H1 (cell line): ENCODE measurements around the gene TENT4A. TPM values are rescaled to one million over a fixed set of nuclear protein-coding genes. Genes with fewer than 3 reads are reported as not detected.

Source experiments
- BRCA1 ChIP-seq: IDR thresholded peaks from 2 replicates; pipeline ENCODE4 v1.6.1; 2012; ENCODE audit warnings: low read depth, low read length, improper control_type of control experiment
- EZH2 ChIP-seq: fragments of 200-600 bp; sonication (generic); IDR thresholded peaks from 2 replicates; pipeline ENCODE4 v1.7.1; 2012; ENCODE audit warnings: low read depth, mild to moderate bottlenecking, moderate library complexity, low read length, inconsistent platforms; ENCODE audit not compliant: severe bottlenecking
- GABPA ChIP-seq: IDR thresholded peaks from 2 replicates; pipeline ENCODE4 v1.6.1; 2011; ENCODE audit warnings: mild to moderate bottlenecking, low read length, moderate library complexity, borderline replicate concordance; ENCODE audit not compliant: insufficient read depth
- HDAC6 ChIP-seq: IDR thresholded peaks from one replicate; pipeline ENCODE4 v1.7.1; 2012; ENCODE audit warnings: low read depth, mild to moderate bottlenecking, inconsistent platforms, low read length, moderate library complexity
- SP1 ChIP-seq: IDR thresholded peaks from 2 replicates; pipeline ENCODE4 v1.6.1; 2011; ENCODE audit warnings: low read depth, low read length
- SP2 ChIP-seq: IDR thresholded peaks from 2 replicates; pipeline ENCODE4 v1.6.1; 2012; ENCODE audit warnings: mild to moderate bottlenecking, low read length, inconsistent platforms
- SRF ChIP-seq: IDR thresholded peaks from 2 replicates; pipeline ENCODE4 v1.6.1; 2011; ENCODE audit warnings: mild to moderate bottlenecking, low read depth, low read length, moderate library complexity
- SUZ12 ChIP-seq: fragments of 200-600 bp; sonication (generic); IDR thresholded peaks from 2 replicates; pipeline ENCODE4 v1.6.1; 2012; ENCODE audit warnings: mild to moderate bottlenecking, inconsistent platforms, low read length, moderate library complexity, mixed read lengths
- TAF1 ChIP-seq: IDR thresholded peaks from 2 replicates; pipeline ENCODE4 v1.6.1; 2011; ENCODE audit warnings: mild to moderate bottlenecking, low read depth, low read length
- TCF12 ChIP-seq: IDR thresholded peaks from 2 replicates; pipeline ENCODE4 v1.6.1; 2011; ENCODE audit warnings: low read depth, mild to moderate bottlenecking, low read length
- polyA plus RNA-seq, 7 experiments: library from polyadenylated mRNA; depleted of rRNA in 3 of 7; stranded (reverse) in 5 of 7; unstranded in 2 of 7; fragments of >200 nt in 5 of 7; fragments of 200-250 nt in 2 of 7; gene quantifications; 1 replicate in 5 of 7; 2 replicates in 1 of 7; 4 replicates in 1 of 7; pipeline versions ENCODE4 v1.2.1 to v1.2.3, GENCODE V29; 2011 to 2013; ENCODE audit warnings: missing spikeins in 2 of 7, mixed read lengths in 2 of 7
- total RNA-seq: library from RNA; stranded (reverse); fragmentation: NEBNext Ultra II Directional; extraction: Animal tissue kit (Norgen Biotek cat#: 25700); gene quantifications from 2 replicates; pipeline ENCODE4 v1.2.1, GENCODE V29; 2021
- TF ChIP-seq, protein P1 (sequence below): fragments of 300-600 bp; sonication (generic); IDR thresholded peaks from 2 replicates; pipeline ENCODE4 v1.7.1; 2012; ENCODE audit warnings: low read length, moderate library complexity, mild to moderate bottlenecking, inconsistent platforms; ENCODE audit not compliant: insufficient replicate concordance
- TF ChIP-seq, protein P2 (sequence below): IDR thresholded peaks from 2 replicates; pipeline ENCODE4 v1.6.1; 2011; ENCODE audit warnings: low read length, improper control_type of control experiment

The TENT4A gene
- total and polyA plus RNA-seq, 2 of the 8 experiments (the other 6 are each of a cell fraction or from before 2014, with no cell fraction given) = 8.9 to 25.1 TPM

DNA sequence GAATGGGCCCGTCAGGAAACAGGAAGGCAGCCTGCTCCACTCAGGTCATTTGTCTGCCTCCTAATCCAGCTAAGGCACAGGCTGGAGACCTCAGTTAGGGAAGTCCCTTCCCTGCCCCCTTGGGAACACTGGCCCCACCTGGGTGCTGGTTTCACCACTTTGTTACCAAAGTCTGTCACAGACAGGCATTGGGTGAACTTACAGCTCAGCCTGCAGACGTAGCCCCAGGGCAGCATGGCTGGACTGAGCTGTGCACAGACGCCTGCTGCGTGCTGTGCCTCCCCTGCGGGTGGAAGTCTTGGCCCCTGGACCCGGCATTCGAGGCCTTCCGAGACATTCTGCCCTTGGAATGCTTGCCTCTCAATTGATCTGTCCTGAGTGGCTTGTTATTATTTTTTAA lies 48.9 kb downstream of the TENT4A start (continued):
- TF ChIP-seq, protein P1, sequence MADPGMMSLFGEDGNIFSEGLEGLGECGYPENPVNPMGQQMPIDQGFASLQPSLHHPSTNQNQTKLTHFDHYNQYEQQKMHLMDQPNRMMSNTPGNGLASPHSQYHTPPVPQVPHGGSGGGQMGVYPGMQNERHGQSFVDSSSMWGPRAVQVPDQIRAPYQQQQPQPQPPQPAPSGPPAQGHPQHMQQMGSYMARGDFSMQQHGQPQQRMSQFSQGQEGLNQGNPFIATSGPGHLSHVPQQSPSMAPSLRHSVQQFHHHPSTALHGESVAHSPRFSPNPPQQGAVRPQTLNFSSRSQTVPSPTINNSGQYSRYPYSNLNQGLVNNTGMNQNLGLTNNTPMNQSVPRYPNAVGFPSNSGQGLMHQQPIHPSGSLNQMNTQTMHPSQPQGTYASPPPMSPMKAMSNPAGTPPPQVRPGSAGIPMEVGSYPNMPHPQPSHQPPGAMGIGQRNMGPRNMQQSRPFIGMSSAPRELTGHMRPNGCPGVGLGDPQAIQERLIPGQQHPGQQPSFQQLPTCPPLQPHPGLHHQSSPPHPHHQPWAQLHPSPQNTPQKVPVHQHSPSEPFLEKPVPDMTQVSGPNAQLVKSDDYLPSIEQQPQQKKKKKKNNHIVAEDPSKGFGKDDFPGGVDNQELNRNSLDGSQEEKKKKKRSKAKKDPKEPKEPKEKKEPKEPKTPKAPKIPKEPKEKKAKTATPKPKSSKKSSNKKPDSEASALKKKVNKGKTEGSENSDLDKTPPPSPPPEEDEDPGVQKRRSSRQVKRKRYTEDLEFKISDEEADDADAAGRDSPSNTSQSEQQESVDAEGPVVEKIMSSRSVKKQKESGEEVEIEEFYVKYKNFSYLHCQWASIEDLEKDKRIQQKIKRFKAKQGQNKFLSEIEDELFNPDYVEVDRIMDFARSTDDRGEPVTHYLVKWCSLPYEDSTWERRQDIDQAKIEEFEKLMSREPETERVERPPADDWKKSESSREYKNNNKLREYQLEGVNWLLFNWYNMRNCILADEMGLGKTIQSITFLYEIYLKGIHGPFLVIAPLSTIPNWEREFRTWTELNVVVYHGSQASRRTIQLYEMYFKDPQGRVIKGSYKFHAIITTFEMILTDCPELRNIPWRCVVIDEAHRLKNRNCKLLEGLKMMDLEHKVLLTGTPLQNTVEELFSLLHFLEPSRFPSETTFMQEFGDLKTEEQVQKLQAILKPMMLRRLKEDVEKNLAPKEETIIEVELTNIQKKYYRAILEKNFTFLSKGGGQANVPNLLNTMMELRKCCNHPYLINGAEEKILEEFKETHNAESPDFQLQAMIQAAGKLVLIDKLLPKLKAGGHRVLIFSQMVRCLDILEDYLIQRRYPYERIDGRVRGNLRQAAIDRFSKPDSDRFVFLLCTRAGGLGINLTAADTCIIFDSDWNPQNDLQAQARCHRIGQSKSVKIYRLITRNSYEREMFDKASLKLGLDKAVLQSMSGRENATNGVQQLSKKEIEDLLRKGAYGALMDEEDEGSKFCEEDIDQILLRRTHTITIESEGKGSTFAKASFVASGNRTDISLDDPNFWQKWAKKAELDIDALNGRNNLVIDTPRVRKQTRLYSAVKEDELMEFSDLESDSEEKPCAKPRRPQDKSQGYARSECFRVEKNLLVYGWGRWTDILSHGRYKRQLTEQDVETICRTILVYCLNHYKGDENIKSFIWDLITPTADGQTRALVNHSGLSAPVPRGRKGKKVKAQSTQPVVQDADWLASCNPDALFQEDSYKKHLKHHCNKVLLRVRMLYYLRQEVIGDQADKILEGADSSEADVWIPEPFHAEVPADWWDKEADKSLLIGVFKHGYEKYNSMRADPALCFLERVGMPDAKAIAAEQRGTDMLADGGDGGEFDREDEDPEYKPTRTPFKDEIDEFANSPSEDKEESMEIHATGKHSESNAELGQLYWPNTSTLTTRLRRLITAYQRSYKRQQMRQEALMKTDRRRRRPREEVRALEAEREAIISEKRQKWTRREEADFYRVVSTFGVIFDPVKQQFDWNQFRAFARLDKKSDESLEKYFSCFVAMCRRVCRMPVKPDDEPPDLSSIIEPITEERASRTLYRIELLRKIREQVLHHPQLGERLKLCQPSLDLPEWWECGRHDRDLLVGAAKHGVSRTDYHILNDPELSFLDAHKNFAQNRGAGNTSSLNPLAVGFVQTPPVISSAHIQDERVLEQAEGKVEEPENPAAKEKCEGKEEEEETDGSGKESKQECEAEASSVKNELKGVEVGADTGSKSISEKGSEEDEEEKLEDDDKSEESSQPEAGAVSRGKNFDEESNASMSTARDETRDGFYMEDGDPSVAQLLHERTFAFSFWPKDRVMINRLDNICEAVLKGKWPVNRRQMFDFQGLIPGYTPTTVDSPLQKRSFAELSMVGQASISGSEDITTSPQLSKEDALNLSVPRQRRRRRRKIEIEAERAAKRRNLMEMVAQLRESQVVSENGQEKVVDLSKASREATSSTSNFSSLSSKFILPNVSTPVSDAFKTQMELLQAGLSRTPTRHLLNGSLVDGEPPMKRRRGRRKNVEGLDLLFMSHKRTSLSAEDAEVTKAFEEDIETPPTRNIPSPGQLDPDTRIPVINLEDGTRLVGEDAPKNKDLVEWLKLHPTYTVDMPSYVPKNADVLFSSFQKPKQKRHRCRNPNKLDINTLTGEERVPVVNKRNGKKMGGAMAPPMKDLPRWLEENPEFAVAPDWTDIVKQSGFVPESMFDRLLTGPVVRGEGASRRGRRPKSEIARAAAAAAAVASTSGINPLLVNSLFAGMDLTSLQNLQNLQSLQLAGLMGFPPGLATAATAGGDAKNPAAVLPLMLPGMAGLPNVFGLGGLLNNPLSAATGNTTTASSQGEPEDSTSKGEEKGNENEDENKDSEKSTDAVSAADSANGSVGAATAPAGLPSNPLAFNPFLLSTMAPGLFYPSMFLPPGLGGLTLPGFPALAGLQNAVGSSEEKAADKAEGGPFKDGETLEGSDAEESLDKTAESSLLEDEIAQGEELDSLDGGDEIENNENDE = no peak
- TF ChIP-seq SUZ12 = no peak
- TF ChIP-seq GABPA = no peak
- TF ChIP-seq BRCA1 = no peak
- no peak for TF ChIP-seq TAF1
- no peak for TF ChIP-seq HDAC6
- TF ChIP-seq EZH2 = no peak
- TF ChIP-seq, protein P2, sequence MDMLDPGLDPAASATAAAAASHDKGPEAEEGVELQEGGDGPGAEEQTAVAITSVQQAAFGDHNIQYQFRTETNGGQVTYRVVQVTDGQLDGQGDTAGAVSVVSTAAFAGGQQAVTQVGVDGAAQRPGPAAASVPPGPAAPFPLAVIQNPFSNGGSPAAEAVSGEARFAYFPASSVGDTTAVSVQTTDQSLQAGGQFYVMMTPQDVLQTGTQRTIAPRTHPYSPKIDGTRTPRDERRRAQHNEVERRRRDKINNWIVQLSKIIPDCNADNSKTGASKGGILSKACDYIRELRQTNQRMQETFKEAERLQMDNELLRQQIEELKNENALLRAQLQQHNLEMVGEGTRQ = no peak
- TF ChIP-seq SRF = no peak
- TF ChIP-seq SP1 = no peak
- no peak for TF ChIP-seq TCF12
- no peak for TF ChIP-seq SP2
